Neural progenitor cell (in vitro differentiated cells): ENCODE results near the gene UBXN6. TPM values are rescaled to one million over a fixed set of nuclear protein-coding genes. Genes with fewer than 3 reads are reported as not detected.

Source experiments
- DNase-seq: peaks from one replicate; pipeline ENCODE4 v3.0.0-alpha.2; 2016; ENCODE audit warnings: low spot score
- H2AFZ ChIP-seq: fragments of 200-600 bp; sonication (generic); replicated peaks from 2 replicates; pipeline ENCODE4 v1.6.1; 2016; ENCODE audit warnings: antibody characterized with exemption
- H3F3A ChIP-seq: fragments of 200-600 bp; sonication (generic); 2 replicates; pipeline ENCODE4 v1.6.1; 2016; ENCODE audit warnings: antibody characterized with exemption, low read depth
- H3K27ac ChIP-seq: fragments of 200-600 bp; sonication (generic); 2 replicates; pipeline ENCODE4 v1.5.1; 2016; ENCODE audit warnings: mild to moderate bottlenecking
- H3K27me3 ChIP-seq: fragments of 200-600 bp; sonication (generic); 2 replicates; pipeline ENCODE4 v1.6.1; 2016; ENCODE audit warnings: mild to moderate bottlenecking, moderate library complexity
- H3K36me3 ChIP-seq: fragments of 200-600 bp; sonication (generic); 2 replicates; pipeline ENCODE4 v1.5.1; 2016
- H3K4me1 ChIP-seq: fragments of 200-600 bp; sonication (generic); 2 replicates; pipeline ENCODE4 v1.6.1; 2016; ENCODE audit warnings: mixed run types
- H3K4me2 ChIP-seq: fragments of 200-600 bp; sonication (generic); 2 replicates; pipeline ENCODE4 v1.6.1; 2016
- H3K4me3 ChIP-seq: fragments of 200-600 bp; sonication (generic); 2 replicates; pipeline ENCODE4 v1.5.1; 2016
- H3K79me2 ChIP-seq: fragments of 200-600 bp; sonication (generic); 2 replicates; pipeline ENCODE4 v1.6.1; 2016; ENCODE audit warnings: low read depth
- H3K9ac ChIP-seq: fragments of 200-600 bp; sonication (generic); 2 replicates; pipeline ENCODE4 v1.6.1; 2016
- H3K9me3 ChIP-seq: fragments of 200-600 bp; sonication (generic); 2 replicates; pipeline ENCODE4 v1.5.1; 2016; ENCODE audit warnings: low read depth
- H4K20me1 ChIP-seq: fragments of 200-600 bp; sonication (generic); 2 replicates; pipeline ENCODE4 v1.6.1; 2016; ENCODE audit warnings: low read depth
- H3K27ac Mint-ChIP-seq: 3 replicates; pipeline ENCODE4 v1.8.0; 2021; ENCODE audit warnings: mixed read lengths
- H3K27me3 Mint-ChIP-seq: 2 replicates; pipeline ENCODE4 v1.8.0; 2022; ENCODE audit warnings: low read depth, mild to moderate bottlenecking, inconsistent platforms, moderate library complexity, mixed read lengths; ENCODE audit not compliant: insufficient read depth
- H3K36me3 Mint-ChIP-seq: 3 replicates; pipeline ENCODE4 v1.8.0; 2021; ENCODE audit warnings: mixed read lengths
- H3K4me1 Mint-ChIP-seq: 3 replicates; pipeline ENCODE4 v1.8.0; 2021; ENCODE audit warnings: mixed read lengths
- H3K4me3 Mint-ChIP-seq: 3 replicates; pipeline ENCODE4 v1.8.0; 2021; ENCODE audit warnings: mild to moderate bottlenecking, moderate library complexity, mixed read lengths
- H3K9me3 Mint-ChIP-seq: 3 replicates; pipeline ENCODE4 v1.8.0; 2020; ENCODE audit warnings: mixed read lengths
- EZH2 ChIP-seq: fragments of 200-600 bp; sonication (generic); IDR thresholded peaks from 2 replicates; pipeline ENCODE4 v1.6.1; 2017; ENCODE audit warnings: antibody characterized with exemption, mild to moderate bottlenecking, moderate library complexity
- EZH2phosphoT487 ChIP-seq: fragments of 200-600 bp; sonication (generic); IDR thresholded peaks from 2 replicates; pipeline ENCODE4 v1.6.1; 2017; ENCODE audit warnings: antibody characterized with exemption
- total RNA-seq: library from RNA; depleted of rRNA; stranded (reverse); fragments of >200 nt; gene quantifications from 2 replicates; pipeline ENCODE4 v1.2.3, GENCODE V29; 2015; ENCODE audit warnings: low replicate concordance
- TF ChIP-seq, protein P1 (sequence below): fragments of 200-600 bp; sonication (generic); IDR thresholded peaks from 2 replicates; pipeline ENCODE4 v1.5.1; 2017; ENCODE audit warnings: antibody characterized with exemption, mild to moderate bottlenecking

UBXN6 gene
- total RNA-seq, 1 donor from 2014 or later: 24.9 TPM

GRCh38 chr19:4401769-4402170, 55.8 kb downstream of the UBXN6 start:
- Mint-ChIP-seq H3K4me1 (peaks cover 49% of the 10 kb centered on the region), H3K9me3 (no peaks in the 10 kb centered on the region), H3K4me3 (peak overlapping the region; percentile 96), H3K36me3 (peaks cover 20% of the 10 kb centered on the region), H3K27ac (peak overlapping the region; percentile 89), H3K27me3 (no peaks in the 10 kb centered on the region)
- H3K4me3 ChIP-seq: peak overlapping the region; percentile 49
- DNase-seq: no peak
- no peak for TF ChIP-seq EZH2
- TF ChIP-seq EZH2phosphoT487: no peak
- TF ChIP-seq, protein P1, sequence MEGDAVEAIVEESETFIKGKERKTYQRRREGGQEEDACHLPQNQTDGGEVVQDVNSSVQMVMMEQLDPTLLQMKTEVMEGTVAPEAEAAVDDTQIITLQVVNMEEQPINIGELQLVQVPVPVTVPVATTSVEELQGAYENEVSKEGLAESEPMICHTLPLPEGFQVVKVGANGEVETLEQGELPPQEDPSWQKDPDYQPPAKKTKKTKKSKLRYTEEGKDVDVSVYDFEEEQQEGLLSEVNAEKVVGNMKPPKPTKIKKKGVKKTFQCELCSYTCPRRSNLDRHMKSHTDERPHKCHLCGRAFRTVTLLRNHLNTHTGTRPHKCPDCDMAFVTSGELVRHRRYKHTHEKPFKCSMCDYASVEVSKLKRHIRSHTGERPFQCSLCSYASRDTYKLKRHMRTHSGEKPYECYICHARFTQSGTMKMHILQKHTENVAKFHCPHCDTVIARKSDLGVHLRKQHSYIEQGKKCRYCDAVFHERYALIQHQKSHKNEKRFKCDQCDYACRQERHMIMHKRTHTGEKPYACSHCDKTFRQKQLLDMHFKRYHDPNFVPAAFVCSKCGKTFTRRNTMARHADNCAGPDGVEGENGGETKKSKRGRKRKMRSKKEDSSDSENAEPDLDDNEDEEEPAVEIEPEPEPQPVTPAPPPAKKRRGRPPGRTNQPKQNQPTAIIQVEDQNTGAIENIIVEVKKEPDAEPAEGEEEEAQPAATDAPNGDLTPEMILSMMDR: no peak
- no peaks in the 10 kb centered on the region for H3K27me3 ChIP-seq
- peak overlapping the region; percentile 9 for H3K9ac ChIP-seq
- H3K79me2 ChIP-seq: peaks cover 77% of the 10 kb centered on the region
- peak overlapping the region; percentile 87 for H3K4me2 ChIP-seq
- peaks cover 34% of the 10 kb centered on the region for H3K4me1 ChIP-seq
- H3F3A ChIP-seq: peaks cover 50% of the 10 kb centered on the region
- peaks cover 71% of the 10 kb centered on the region for H4K20me1 ChIP-seq
- H3K36me3 ChIP-seq: no peaks in the 10 kb centered on the region
- peak overlapping the region; percentile 21 for H2AFZ ChIP-seq
- no peak overlapping the region for H3K27ac ChIP-seq
- H3K9me3 ChIP-seq: no peaks in the 10 kb centered on the region

GRCh38 chr19:4400135-4400936, 57.3 kb downstream of the UBXN6 start, which contains the start of gene SH3GL1:
Gene SH3GL1, minus strand, starts transcription at chr19:4400547. Its CDS starts 179 bp downstream, at chr19:4400368.
- peaks cover 44% of the 10 kb centered on the region for H3F3A ChIP-seq
- no peaks in the 10 kb centered on the region for H3K9me3 Mint-ChIP-seq
- H4K20me1 ChIP-seq: peaks cover 64% of the 10 kb centered on the region
- H3K36me3 ChIP-seq: no peaks in the 10 kb centered on the region
- peak within 1 kb of the TSS; percentile 65 for H3K27ac Mint-ChIP-seq
- peak within 1 kb of the TSS; percentile 98 for H3K4me3 ChIP-seq
- peaks cover 77% of the 10 kb centered on the region for H3K79me2 ChIP-seq
- peaks cover 48% of the 10 kb centered on the region for H3K4me1 Mint-ChIP-seq
- H3K27ac ChIP-seq: no peak within 1 kb of the TSS
- no peaks in the 10 kb centered on the region for H3K27me3 Mint-ChIP-seq
- peak within 1 kb of the TSS; percentile 95 for H3K4me2 ChIP-seq
- H3K9me3 ChIP-seq: no peaks in the 10 kb centered on the region
- H3K36me3 Mint-ChIP-seq: peaks cover 17% of the 10 kb centered on the region
- H3K4me1 ChIP-seq: peaks cover 43% of the 10 kb centered on the region
- peak; percentile 96 for DNase-seq
- no peaks in the 10 kb centered on the region for H3K27me3 ChIP-seq
- peak within 1 kb of the TSS; percentile 90 for H3K9ac ChIP-seq
- no peak within 1 kb of the TSS for H2AFZ ChIP-seq
- peak within 1 kb of the TSS; percentile 96 for H3K4me3 Mint-ChIP-seq
- TF ChIP-seq, protein P1: peak; percentile 94
- TF ChIP-seq EZH2: no peak
- no peak for TF ChIP-seq EZH2phosphoT487

- H3K4me1 Mint-ChIP-seq: peaks cover 51% of the 10 kb centered on the region
Measured at GRCh38 chr19:4399812-4400134, 57.8 kb downstream of the UBXN6 start.

More at GRCh38 chr19:4399812-4400134, 57.8 kb downstream of the UBXN6 start:
- H3K4me2 ChIP-seq: peak overlapping the region; percentile 95
- Mint-ChIP-seq H3K36me3 (peaks cover 14% of the 10 kb centered on the region), H3K27me3 (no peaks in the 10 kb centered on the region), H3K9me3 (no peaks in the 10 kb centered on the region), H3K4me3 (peak overlapping the region; percentile 96), H3K27ac (peak overlapping the region; percentile 65)
- TF ChIP-seq EZH2phosphoT487: no peak
- TF ChIP-seq, protein P1: no peak
- TF ChIP-seq EZH2: no peak
- H2AFZ ChIP-seq: no peak overlapping the region
- peaks cover 64% of the 10 kb centered on the region for H4K20me1 ChIP-seq
- H3K4me1 ChIP-seq: peaks cover 43% of the 10 kb centered on the region
- peaks cover 44% of the 10 kb centered on the region for H3F3A ChIP-seq
- H3K9me3 ChIP-seq: no peaks in the 10 kb centered on the region
- H3K9ac ChIP-seq: peak overlapping the region; percentile 90
- no peaks in the 10 kb centered on the region for H3K36me3 ChIP-seq
- H3K27ac ChIP-seq: no peak overlapping the region
- H3K27me3 ChIP-seq: no peaks in the 10 kb centered on the region
- H3K79me2 ChIP-seq: peaks cover 77% of the 10 kb centered on the region
- DNase-seq: peak; percentile 49
- peak overlapping the region; percentile 98 for H3K4me3 ChIP-seq
